Fibroblast of lung (primary cell): ENCODE measurements around the gene TMEM59.

Experiments used
- CTCF ChIP-seq, 2 donors: IDR thresholded peaks in 1 of 2; conservative IDR thresholded peaks in 1 of 2; 1 replicate in 1 of 2; 2 replicates in 1 of 2; pipeline ENCODE4 v1.5.1; 2011 to 2012; ENCODE audit warnings: low read length in 2 of 2, control low read depth in 1 of 2, inconsistent platforms in 1 of 2, low read depth in 1 of 2, mild to moderate bottlenecking in 1 of 2
- EZH2 ChIP-seq: IDR thresholded peaks from 2 replicates; pipeline ENCODE4 v1.5.1; 2012; ENCODE audit warnings: low read length, control low read depth, mild to moderate bottlenecking; ENCODE audit errors: missing control alignments

- TF ChIP-seq CTCF (conservative IDR thresholded peaks at IDR 0.05 in 1 of 2, IDR thresholded peaks at IDR 0.05 in 1 of 2; ENCODE audit: low read depth in 1 of 2, low read length in 2 of 2) (no peak), EZH2 (no peak)
Observed at GRCh38 chr1:53982034-53982762, 70.8 kb downstream of the TMEM59 start.
